Activated T-helper 1 cell treated with anti-CD3 and anti-CD28 coated beads, Interleukin-2, amount 50 U/mL, for 16 hours (primary cell): ENCODE measurements around the gene EVX1.

ENCODE experiments used
- DNase-seq, 2 donors: peaks; one replicate each; pipeline ENCODE4 v3.0.0-alpha.2; 2020; ENCODE audit warnings: low read depth in 1 of 2, low spot score in 1 of 2

EVX1 gene

DNA sequence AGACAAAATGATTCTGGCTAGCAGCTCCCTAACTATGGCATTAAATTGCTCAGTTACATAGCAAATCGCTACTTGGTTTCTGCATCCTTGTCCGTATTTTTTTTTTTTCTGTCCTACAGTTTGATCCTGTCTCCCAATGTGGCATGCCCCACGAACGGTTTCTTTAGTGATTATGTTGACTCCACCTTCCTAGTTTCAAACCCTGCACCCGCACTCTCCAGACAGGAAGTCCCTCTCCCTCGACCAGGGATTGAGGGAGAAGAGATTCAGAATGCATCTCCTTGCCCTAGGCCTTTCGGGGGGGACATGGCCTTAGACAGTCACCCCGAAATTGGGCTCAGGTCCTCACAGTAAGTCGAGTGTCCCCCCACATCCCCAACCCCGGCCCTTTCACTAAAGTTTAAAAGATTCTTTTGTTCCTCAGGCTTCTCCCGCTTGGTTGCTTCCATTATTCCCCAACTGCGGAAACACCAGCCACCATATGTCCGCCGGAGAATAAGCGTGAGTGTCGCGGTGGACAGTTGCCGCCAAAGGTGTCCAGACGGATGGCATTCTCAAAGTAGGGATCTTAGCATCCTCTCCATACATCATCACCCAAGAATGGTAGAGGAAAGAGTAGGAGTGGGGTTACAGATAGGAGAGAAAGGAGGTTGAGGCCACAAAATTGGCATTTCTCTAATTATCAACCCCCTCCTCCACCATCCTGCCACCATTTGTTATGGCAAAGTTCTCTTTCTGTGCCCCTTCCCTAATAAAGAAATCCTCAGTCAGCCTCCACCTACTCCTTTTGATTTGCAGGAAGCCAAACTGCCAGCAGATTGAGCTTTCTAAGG, 7.3 kb downstream of the EVX1 start:
- no peak for DNase-seq

GRCh38 chr7:27250557-27251070, 8.0 kb downstream of the EVX1 start:
- DNase-seq, result no peak

- no peak for DNase-seq
These were observed 8.6 kb downstream of the EVX1 start for GRCh38 chr7:27251136-27251651.

GRCh38 chr7:27251652-27252590, 9.3 kb downstream of the EVX1 start:
- DNase-seq, result no peak

DNA sequence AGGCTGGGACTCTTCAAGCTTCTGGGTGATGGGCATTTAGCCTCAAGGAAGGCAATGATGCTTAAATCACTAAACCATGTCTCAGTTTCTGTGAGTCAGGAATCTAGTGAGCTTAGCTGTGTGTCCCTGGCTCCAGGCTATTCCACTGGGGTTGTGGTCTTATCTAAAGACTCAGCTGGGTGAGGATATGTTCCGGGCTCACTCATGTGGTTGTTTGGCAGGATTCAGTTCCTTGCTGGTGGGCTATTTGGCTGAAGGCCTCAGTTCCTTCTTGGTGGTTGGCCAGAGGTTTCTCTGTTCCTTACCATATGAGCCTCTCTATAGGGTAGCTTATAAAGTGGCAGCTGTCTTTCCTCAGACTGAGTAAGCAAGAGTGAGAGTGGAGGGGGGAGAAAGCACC, 12.0 kb downstream of the EVX1 start:
- no peak for DNase-seq

DNA sequence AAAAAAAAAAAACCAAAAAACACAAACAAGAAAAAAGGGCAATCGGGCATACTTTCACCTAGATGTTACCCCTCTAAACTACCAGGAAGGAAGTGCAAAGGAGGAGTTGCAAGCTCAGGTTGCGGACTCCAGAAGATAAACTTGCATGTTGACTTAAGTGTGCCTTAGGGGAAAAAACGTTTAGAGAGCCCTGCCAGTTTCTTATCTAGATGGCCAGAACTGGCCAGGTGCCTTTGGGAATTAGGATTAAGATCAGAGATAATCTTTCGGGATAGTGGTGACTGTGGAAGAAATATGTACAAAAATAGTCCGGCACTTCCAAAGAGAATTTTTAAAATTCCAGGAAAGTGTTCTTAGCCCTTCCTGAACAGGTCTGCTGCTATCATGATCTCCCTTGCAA, 17.6 kb downstream of the EVX1 start:
- DNase-seq, result no peak

DNA sequence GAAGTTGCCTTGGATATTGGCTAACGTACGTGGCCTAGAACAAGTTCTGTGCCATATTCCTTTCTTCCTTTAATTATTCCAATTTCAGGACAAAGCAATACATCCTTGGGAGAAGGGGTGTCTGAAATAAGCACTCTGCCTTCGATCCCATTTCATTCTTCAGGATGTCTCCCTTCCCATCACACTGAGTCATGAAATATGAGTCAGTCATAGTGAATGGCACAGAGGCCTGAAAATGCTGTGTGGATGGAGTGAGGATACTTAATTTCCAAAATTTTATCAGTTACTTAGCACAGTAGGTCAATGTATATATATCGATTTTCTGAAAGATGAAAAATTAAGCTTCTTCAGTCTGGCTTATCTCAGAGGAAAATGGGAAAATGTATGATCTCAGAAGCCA, 19.5 kb downstream of the EVX1 start:
- DNase-seq, result no peak

GRCh38 chr7:27263781-27264180, 21.2 kb downstream of the EVX1 start:
- no peak for DNase-seq

DNA sequence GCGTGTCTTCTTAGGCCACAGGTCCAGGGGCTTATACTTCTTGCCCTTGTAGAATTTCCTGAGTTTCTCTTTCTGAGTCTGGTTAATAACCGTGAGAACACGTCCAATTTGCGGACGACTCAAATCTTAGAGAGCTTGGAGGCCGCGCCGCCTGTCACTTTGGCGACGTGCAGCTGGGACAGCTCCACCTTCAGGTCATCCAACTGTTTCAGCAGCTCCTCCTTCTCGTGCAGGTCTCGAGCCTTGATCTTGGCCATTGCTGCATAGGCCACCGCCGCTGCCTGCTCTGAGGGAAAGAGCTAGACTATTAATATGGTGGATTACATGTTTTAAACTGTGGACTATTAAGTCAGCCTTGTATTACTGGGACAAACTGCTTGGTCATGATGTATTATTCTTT, 26.9 kb downstream of the EVX1 start:
- DNase-seq, result no peak

DNA sequence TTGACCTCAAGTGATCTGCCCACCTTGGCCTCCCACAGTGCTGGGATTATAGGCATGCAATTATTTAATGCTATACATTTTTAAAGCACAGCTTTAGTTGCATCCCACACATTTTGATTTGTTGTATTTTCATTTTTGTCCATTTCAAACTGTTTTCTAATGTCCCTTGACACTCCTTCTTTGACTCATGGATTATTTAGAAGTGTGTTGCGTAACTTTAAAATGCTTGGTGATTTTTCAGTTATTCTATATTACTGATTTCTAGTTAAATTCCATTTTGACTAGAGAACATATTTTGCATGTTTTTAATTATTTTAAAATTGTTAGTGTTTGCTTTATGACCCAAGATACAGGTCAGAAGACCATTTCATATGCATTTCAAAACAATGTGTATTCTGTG, 28.8 kb downstream of the EVX1 start:
- DNase-seq, result no peak

DNA sequence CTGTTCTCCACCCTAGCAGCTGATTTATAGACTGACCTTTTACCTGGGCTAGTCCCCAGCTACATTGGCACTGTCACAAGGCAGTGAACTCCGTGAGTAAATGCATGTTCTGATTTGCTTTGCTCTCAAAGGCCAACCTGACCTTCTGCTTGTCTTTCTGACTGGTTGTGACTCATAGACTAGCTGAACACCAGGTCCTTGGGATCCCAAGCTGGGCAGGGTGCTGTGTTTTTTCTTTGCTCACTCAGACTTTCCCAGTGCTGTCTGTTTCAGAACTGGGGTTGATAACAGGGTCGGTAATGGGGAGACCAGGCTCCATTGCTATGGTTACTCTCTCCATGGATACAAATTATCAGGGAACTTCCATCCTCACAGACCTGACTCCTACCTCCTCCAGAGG, 35.0 kb downstream of the EVX1 start:
- DNase-seq, result no peak

GRCh38 chr7:27283558-27283957, 41.0 kb downstream of the EVX1 start:
- no peak for DNase-seq

DNA sequence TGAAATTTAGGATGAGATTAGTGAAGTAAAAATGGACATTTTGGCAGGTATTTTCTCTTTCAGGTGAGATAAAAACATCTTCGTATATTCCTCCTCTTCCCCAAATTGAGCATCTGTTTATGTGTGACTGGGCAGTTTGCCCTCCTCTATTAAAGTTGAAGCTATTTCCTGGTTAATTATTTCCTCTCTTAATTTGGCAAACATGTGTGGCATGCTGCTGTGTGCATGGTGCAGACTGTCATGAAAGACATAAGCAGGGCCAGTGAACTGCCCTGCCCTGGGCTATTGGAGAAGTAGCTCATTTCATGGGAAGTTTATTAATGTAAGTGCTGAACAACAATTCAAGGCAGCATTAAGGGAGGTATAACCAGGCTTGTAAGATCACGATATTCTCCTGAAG, 52.6 kb downstream of the EVX1 start:
- no peak for DNase-seq

DNA sequence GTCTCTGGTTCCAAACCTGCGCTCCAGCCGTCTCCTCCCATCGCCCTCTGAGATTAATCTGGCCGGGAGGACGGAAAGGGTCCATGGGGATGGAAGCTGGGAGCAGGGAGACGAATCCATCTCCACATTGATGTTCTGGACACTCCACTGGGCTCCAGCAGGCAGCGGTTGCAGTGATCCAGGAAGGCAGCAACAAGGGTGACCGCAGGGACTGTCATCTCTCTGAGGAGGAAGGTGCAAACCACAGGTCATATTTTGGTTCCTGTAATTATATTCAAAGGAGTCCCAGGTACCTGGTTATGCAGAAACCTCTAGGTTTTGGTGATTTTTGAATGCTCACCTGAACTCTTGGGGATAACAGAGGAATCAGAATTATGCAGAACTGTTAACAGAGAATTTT, 54.8 kb downstream of the EVX1 start:
- no peak for DNase-seq
